H9 (cell line): ENCODE measurements around the gene CCNY. TPM values are rescaled to one million over a fixed set of nuclear protein-coding genes. Genes with fewer than 3 reads are reported as not detected.

Source experiments
- DNase-seq: peaks from one replicate; pipeline ENCODE4 v3.0.0-alpha.2; 2017
- H2AFZ ChIP-seq: one replicate; pipeline ENCODE4 v1.6.1; 2013; ENCODE audit warnings: mild to moderate bottlenecking, low read length, control low read depth, moderate library complexity
- H2AK5ac ChIP-seq: 2 replicates; pipeline ENCODE4 v1.6.1; 2013; ENCODE audit warnings: low read length, control low read depth, mixed read lengths; ENCODE audit not compliant: insufficient read length
- H2BK120ac ChIP-seq: one replicate; pipeline ENCODE4 v1.6.1; 2013; ENCODE audit warnings: low read depth, mild to moderate bottlenecking, low read length, control low read depth, inconsistent platforms; ENCODE audit not compliant: poor library complexity, severe bottlenecking
- H2BK12ac ChIP-seq: 2 replicates; pipeline ENCODE4 v1.6.1; 2013; ENCODE audit warnings: low read length, control low read depth, mixed read lengths, low read depth; ENCODE audit not compliant: insufficient read length
- H2BK15ac ChIP-seq: 2 replicates; pipeline ENCODE4 v1.6.1; 2013; ENCODE audit warnings: low read depth, low read length, control low read depth
- H2BK20ac ChIP-seq: one replicate; pipeline ENCODE4 v1.6.1; 2013; ENCODE audit warnings: low read depth, mild to moderate bottlenecking, low read length, control low read depth, inconsistent platforms; ENCODE audit not compliant: poor library complexity, severe bottlenecking
- H2BK5ac ChIP-seq: 2 replicates; pipeline ENCODE4 v1.6.1; 2013; ENCODE audit warnings: low read length, control low read depth, mixed read lengths; ENCODE audit not compliant: insufficient read length
- H3K14ac ChIP-seq: 2 replicates; pipeline ENCODE4 v1.6.1; 2013; ENCODE audit warnings: low read length, control low read depth; ENCODE audit not compliant: insufficient read depth
- H3K18ac ChIP-seq: 2 replicates; pipeline ENCODE4 v1.6.1; 2013; ENCODE audit warnings: low read depth, mild to moderate bottlenecking, mixed read lengths, low read length, control low read depth; ENCODE audit not compliant: insufficient read length
- H3K23ac ChIP-seq: 2 replicates; pipeline ENCODE4 v1.6.1; 2013; ENCODE audit warnings: low read length, control low read depth, mixed read lengths, low read depth; ENCODE audit not compliant: insufficient read length
- H3K23me2 ChIP-seq: 2 replicates; pipeline ENCODE4 v1.6.1; 2013; ENCODE audit warnings: low read depth, mild to moderate bottlenecking, mixed read lengths, low read length, control low read depth; ENCODE audit not compliant: insufficient read length, poor library complexity, severe bottlenecking
- H3K27ac ChIP-seq: 2 replicates; pipeline ENCODE4 v1.5.1; 2013; ENCODE audit warnings: low read length, control low read depth, mixed read lengths, low read depth; ENCODE audit not compliant: insufficient read length
- H3K27me3 ChIP-seq: 2 replicates; pipeline ENCODE4 v1.6.1; 2013; ENCODE audit warnings: low read length, control low read depth, inconsistent platforms; ENCODE audit not compliant: insufficient read depth
- H3K4ac ChIP-seq: 2 replicates; pipeline ENCODE4 v1.6.1; 2013; ENCODE audit warnings: low read depth, mild to moderate bottlenecking, control low read depth, inconsistent platforms, low read length, moderate library complexity
- H3K4me1 ChIP-seq: 2 replicates; pipeline ENCODE4 v1.6.1; 2013; ENCODE audit warnings: low read length, control low read depth, inconsistent platforms; ENCODE audit not compliant: insufficient read depth
- H3K4me2 ChIP-seq: 2 replicates; pipeline ENCODE4 v1.6.1; 2013; ENCODE audit warnings: low read length, control low read depth, mixed read lengths; ENCODE audit not compliant: insufficient read length, insufficient read depth
- H3K56ac ChIP-seq: 2 replicates; pipeline ENCODE4 v1.6.1; 2013; ENCODE audit warnings: low read depth, mild to moderate bottlenecking, mixed read lengths, low read length, control low read depth; ENCODE audit not compliant: insufficient read length
- H3K79me1 ChIP-seq: 2 replicates; pipeline ENCODE4 v1.6.1; 2013; ENCODE audit warnings: low read depth, mild to moderate bottlenecking, moderate library complexity, low read length, control low read depth, inconsistent platforms; ENCODE audit not compliant: insufficient read depth, poor library complexity, severe bottlenecking
- H3K79me2 ChIP-seq: 2 replicates; pipeline ENCODE4 v1.6.1; 2013; ENCODE audit warnings: low read length, control low read depth, inconsistent platforms; ENCODE audit not compliant: insufficient read depth
- H3K9ac ChIP-seq: 2 replicates; pipeline ENCODE4 v1.6.1; 2013; ENCODE audit warnings: low read length, control low read depth, mixed read lengths; ENCODE audit not compliant: insufficient read length; ENCODE audit errors: extremely low read depth
- H3K9me3 ChIP-seq: one replicate; pipeline ENCODE4 v1.6.1; 2013; ENCODE audit warnings: low read depth, low read length, inconsistent platforms; ENCODE audit not compliant: control insufficient read depth
- H3T11ph ChIP-seq: one replicate; pipeline ENCODE4 v1.6.1; 2013; ENCODE audit warnings: mild to moderate bottlenecking, low read length, control low read depth, inconsistent platforms
- H4K20me1 ChIP-seq: one replicate; pipeline ENCODE4 v1.6.1; 2013; ENCODE audit not compliant: control insufficient read depth, insufficient read length, insufficient read depth
- H4K5ac ChIP-seq: 2 replicates; pipeline ENCODE4 v1.6.1; 2013; ENCODE audit warnings: low read depth, mild to moderate bottlenecking, mixed read lengths, low read length, control low read depth; ENCODE audit not compliant: insufficient read length
- H4K8ac ChIP-seq: replicated peaks from 2 replicates; pipeline ENCODE4 v1.6.1; 2013; ENCODE audit warnings: low read length, control low read depth, mixed read lengths, low read depth; ENCODE audit not compliant: insufficient read length
- H4K91ac ChIP-seq: 2 replicates; pipeline ENCODE4 v1.6.1; 2013; ENCODE audit warnings: low read depth, mild to moderate bottlenecking, moderate library complexity, mixed read lengths, low read length, control low read depth; ENCODE audit not compliant: insufficient read length
- H3K27ac Mint-ChIP-seq, 3 experiments: 2 replicates in 2 of 3; 3 replicates in 1 of 3; pipeline ENCODE4 v1.8.0; 2020 to 2021; ENCODE audit warnings: mixed read lengths in 3 of 3, mild to moderate bottlenecking in 1 of 3, moderate library complexity in 1 of 3
- H3K27me3 Mint-ChIP-seq: 2 replicates; pipeline ENCODE4 v1.8.0; 2021; ENCODE audit warnings: low read depth, mild to moderate bottlenecking, moderate library complexity, mixed read lengths
- H3K36me3 Mint-ChIP-seq, 3 experiments: 2 replicates in 2 of 3; 3 replicates in 1 of 3; pipeline ENCODE4 v1.8.0; 2020 to 2021; ENCODE audit warnings: low read depth in 3 of 3, mixed read lengths in 3 of 3; ENCODE audit not compliant: insufficient read depth in 1 of 3
- H3K4me1 Mint-ChIP-seq, 2 experiments: 2 replicates each; pipeline ENCODE4 v1.8.0; 2020; ENCODE audit warnings: mixed read lengths in 2 of 2
- H3K4me3 Mint-ChIP-seq, 2 experiments: 2 replicates in 1 of 2; 3 replicates in 1 of 2; pipeline ENCODE4 v1.8.0; 2020 to 2021; ENCODE audit warnings: mild to moderate bottlenecking in 2 of 2, mixed read lengths in 2 of 2, moderate library complexity in 1 of 2
- H3K9me3 Mint-ChIP-seq, 2 experiments: 2 replicates in 1 of 2; 3 replicates in 1 of 2; pipeline ENCODE4 v1.8.0; 2020; ENCODE audit warnings: mild to moderate bottlenecking in 2 of 2, mixed read lengths in 2 of 2, moderate library complexity in 1 of 2
- WGBS: extraction: QIAGEN DNeasy Blood & Tissue Kit; methylation state at CpG from one replicate; pipeline ENCODE4 v1.1.7; 2013; ENCODE audit warnings: missing lambda C conversion rate, low lambda C conversion rate, mixed read lengths; ENCODE audit not compliant: insufficient read length; ENCODE audit errors: extremely low coverage; 5-methylcytosine and 5-hydroxymethylcytosine counted together
- total RNA-seq: library from RNA; stranded (reverse); gene quantifications from 2 replicates; pipeline ENCODE4 v1.2.1, GENCODE V29; 2021
- TF ChIP-seq, protein P1 (sequence below): fragments of 200-600 bp; sonication (generic); conservative IDR thresholded peaks from 3 replicates; pipeline ENCODE4 v1.8.0; 2021; ENCODE audit warnings: antibody characterized with exemption, mild to moderate bottlenecking

CCNY gene
- total RNA-seq, 1 experiment from 2014 or later, result 62.1 TPM

DNA sequence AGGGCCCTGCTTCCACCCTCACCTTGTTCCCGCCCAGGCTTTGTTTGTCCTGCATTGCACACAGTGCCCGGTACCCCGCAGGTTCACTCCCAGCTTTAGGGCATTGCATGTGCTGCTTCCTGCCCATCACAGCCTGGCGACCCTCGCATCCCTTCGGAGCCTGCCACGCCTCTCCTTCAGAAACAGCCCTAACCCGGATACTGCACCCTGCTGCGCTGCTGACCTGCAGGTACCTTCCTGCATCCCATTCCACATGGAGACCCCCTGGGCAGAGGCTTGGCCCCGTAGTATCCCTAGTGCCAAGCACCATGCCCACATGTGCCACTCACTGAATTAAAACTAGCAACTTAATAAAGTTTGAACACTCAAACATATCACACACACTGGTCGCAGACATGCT lies 249.0 kb downstream of the CCNY start:
- no peak for DNase-seq
- Histone ChIP-seq H4K20me1 (no peaks in the 10 kb centered on the region), H3K18ac (no peak overlapping the region), H3K4me2 (no peak overlapping the region), H3K79me1 (no peaks in the 10 kb centered on the region), H4K8ac (no peak overlapping the region), H3K23me2 (no peaks in the 10 kb centered on the region), H4K91ac (no peak overlapping the region), H3K27me3 (no peaks in the 10 kb centered on the region), H3K79me2 (no peaks in the 10 kb centered on the region), H2AK5ac (no peak overlapping the region), H2BK5ac (no peak overlapping the region), H3K9me3 (no peaks in the 10 kb centered on the region), H3T11ph (no peak overlapping the region), H3K4ac (no peak overlapping the region), H2BK120ac (no peak overlapping the region), H3K9ac (no peak overlapping the region), H3K23ac (no peak overlapping the region), H3K14ac (no peak overlapping the region), H4K5ac (no peak overlapping the region), H2BK15ac (no peak overlapping the region), H3K27ac (no peak overlapping the region), H2BK20ac (no peak overlapping the region), H2AFZ (no peak overlapping the region), H2BK12ac (no peak overlapping the region), H3K56ac (no peak overlapping the region), H3K4me1 (no peaks in the 10 kb centered on the region)
- Mint-ChIP-seq H3K9me3 (no peaks in the 10 kb centered on the region; a peak in 1 of 5 replicates), H3K4me1 (no peaks in the 10 kb centered on the region; a peak in 1 of 4 replicates), H3K4me3 (no peak overlapping the region), H3K27me3 (peaks cover 10% of the 10 kb centered on the region), H3K36me3 (no peaks in the 10 kb centered on the region; a peak in 2 of 7 replicates), H3K27ac (no peak overlapping the region; a peak in 1 of 7 replicates)
- TF ChIP-seq, protein P1, sequence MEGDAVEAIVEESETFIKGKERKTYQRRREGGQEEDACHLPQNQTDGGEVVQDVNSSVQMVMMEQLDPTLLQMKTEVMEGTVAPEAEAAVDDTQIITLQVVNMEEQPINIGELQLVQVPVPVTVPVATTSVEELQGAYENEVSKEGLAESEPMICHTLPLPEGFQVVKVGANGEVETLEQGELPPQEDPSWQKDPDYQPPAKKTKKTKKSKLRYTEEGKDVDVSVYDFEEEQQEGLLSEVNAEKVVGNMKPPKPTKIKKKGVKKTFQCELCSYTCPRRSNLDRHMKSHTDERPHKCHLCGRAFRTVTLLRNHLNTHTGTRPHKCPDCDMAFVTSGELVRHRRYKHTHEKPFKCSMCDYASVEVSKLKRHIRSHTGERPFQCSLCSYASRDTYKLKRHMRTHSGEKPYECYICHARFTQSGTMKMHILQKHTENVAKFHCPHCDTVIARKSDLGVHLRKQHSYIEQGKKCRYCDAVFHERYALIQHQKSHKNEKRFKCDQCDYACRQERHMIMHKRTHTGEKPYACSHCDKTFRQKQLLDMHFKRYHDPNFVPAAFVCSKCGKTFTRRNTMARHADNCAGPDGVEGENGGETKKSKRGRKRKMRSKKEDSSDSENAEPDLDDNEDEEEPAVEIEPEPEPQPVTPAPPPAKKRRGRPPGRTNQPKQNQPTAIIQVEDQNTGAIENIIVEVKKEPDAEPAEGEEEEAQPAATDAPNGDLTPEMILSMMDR, result no peak
- WGBS, result no CpG with 5 or more reads among the region's 11 CpGs
